Stimulated activated CD4-positive, alpha-beta T cell treated with anti-CD3 and anti-CD28 coated beads, TNF-alpha, amount 100 ng/mL, for 4 hours (primary cell): ENCODE results near the gene KIAA1755.
"Not testable (repeated sequence)": the region's sequence is repeated elsewhere in the genome, so short reads cannot be mapped to it uniquely, and the experiment has no call there.

Experiments used
- DNase-seq, 3 experiments: peaks; one replicate each; pipeline ENCODE4 v3.0.0-alpha.2; 2020; ENCODE audit warnings: low read depth in 3 of 3

The KIAA1755 gene

DNA sequence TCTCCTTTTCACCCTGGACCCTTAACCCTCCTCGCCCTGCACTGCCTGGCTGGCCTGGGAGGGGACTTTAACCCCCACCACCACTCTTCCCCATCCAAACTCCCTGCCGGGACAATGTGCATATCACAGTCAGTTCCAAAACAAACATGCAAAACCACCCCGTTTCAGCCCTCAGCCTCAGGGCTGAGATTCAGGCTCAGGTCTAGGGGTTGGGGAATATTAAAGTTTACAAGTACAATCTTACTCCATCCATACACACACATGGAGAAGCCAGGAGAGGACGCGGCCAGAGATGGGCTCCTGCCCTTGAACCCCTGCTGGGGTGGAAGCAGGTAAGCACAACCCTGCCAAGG lies 534 bp downstream of the KIAA1755 start:
- no peak for DNase-seq

DNA sequence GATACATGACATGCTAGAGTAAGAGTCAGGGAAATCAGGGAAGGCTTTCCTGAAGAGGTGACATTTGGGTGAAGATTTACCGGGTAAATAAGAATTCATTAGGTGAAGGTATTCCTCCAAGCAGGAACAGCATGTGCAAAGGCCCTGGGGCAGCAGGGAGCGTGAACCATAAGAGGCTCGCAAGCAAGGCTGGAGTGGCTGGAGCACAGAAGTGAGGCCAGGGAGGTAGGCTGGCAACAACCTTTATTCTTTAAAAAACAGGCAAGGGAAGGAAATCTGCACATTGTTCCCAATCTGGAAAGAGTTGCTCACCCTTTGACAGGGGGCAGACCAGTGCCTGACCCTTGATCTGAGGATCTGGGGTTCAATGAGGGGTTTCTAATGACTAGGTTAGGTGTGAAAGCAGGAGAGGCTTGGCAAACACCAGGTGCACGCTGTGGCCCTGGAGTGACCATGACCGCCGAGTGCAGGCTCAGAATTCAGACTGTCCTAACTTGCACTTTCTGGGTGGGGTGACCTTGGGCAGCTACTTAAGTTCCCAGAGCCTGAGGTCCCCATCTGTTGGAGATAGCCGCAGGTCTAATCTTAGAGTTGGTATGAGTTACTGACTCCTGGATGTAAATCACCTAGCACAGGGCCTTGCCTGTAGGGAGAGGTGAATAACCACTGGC lies 1.9 kb downstream of the KIAA1755 start:
- DNase-seq = no peak

DNA sequence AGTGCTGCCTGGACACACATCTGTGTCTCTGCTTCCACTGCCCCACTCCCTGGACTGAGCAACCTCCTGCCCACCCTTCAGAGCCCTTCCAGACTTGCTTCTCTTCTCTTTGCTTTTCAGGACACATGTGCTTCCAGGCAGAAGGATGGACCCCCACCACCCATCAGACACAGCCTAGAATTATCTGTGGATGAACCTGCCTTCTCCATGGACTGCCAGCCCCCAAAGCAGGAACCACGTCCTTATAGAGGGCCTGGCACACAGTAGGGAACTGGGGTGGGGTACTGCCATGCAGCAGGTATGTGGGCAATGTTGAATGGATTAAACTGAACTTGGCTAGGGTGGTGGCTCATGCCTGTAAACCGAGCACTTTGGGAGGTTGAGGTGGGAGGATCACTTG lies 3.6 kb downstream of the KIAA1755 start:
- no peak for DNase-seq

DNA sequence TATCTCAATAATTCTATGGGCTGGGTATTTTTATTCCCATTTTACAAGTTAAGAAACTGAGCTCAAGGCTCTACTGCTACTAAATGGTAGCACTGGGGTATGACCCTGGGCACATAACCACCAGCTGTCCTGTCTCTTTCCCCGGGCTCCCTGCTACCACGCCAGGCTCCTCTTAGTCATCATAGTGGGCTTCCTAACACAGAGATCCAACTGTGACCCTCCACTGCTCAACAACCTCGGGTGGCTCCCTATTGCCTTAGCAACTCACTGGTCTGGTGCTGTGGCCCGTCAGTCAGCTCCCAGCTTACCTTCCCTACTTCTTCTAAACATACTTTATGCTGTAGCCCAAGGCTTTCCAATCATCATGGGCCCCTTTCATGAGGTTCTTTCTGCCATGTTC lies 4.5 kb downstream of the KIAA1755 start:
- DNase-seq = no peak

DNA sequence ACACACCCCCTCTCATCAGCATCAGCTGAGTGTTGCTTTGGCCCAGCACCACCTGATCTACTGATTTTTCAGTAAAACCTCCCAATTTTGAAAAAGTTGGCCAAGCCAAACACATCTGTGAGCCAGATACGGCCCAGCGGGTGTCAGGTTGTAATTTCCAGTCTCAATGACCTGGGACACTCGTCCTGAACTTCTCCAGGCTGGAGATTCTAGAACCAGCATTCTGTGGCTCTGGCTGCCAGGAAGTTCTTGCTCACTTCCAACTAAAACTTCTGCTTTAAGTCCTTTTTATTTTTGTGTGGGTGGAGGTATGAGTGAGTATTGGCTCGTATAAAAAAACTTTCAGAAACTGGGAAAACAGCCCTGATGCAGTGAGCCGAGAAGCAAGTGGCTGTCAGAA lies 5.1 kb downstream of the KIAA1755 start:
- no peak for DNase-seq

DNA sequence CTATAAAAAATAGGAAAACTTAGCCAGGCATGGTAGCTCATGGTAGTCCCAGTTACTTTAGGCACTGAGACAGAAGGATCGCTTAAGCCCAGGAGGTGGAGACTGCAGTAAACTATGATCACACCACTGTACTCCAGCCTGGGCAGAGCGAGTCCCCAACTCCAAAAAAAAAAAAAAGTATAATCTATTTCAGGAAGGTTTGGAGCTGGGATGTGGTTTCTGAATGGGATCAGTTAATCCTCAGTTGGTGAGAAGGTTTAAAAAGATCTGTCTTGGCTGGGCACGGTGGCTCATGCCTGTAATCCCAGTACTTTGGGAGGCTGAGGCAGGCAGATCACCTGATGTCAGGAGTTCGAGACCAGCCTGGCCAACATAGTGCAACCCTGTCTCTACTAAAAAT lies 5.9 kb downstream of the KIAA1755 start:
- not testable (repeated sequence) for DNase-seq

DNA sequence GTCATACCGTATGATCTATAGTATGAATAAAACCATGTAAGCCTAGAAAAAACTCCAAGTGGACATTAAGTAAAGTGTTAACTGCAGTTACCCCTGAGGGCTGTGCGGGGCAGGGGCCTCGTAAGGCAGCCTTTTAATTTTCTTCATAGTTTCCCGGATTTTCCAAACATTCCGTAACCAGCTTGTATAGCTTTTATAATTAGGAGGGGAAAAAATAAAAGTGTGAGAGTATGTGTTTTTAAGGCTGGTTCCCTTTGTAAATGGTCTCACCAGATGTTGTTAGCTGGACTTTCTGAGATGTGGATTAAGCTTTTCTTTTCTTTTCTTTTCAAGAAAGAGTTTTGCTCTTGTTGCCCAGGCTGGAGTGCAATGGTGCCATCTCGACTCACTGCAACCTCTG lies 7.0 kb downstream of the KIAA1755 start:
- DNase-seq = no peak

DNA sequence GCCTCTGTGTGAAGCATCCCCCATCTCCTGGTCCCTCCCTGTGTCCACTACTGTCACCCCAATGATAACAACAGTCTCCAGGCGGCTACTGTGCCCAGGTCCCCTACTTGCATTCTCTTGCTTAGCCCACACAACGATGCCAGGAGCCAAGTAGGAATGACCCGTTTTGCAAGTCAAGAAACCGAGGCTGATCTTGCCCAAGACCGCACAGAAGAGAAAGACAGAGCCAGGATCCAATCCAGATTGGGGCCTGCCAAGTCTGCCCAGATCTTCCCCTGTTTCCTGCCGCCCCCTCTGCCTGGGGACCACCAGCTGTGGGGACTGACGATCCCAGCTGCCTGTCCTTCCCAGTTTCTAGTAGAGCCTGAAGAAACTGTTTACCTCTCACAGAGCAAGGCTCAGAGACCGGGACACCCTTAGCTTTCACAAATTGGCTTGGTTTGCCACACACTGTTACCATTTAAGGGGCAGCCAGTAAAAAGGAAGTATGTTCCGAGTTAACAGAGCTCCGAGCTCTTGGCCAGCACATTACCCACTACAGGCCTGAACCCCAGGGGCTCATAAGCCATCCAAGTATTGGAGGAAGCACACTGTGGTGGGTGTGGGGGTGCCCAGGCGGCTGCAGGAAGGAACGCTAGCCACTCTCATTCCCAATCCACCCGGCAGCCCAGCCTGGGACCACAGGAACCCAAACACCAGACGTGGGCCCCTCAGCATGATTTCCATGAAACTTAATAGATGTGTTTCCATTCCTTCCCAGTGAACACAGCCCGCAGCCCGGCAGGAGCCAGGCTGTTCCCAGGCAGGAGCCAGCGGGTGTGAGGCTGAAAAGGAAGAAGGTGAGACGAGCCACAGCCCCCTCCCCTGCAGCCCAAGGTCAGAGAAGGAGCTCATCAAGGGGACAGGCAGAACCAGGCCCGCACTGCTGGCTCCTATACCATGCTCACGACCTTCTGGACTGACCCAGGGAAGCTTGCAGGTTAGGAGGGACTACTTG lies 7.9 kb downstream of the KIAA1755 start:
- DNase-seq = no peak

DNA sequence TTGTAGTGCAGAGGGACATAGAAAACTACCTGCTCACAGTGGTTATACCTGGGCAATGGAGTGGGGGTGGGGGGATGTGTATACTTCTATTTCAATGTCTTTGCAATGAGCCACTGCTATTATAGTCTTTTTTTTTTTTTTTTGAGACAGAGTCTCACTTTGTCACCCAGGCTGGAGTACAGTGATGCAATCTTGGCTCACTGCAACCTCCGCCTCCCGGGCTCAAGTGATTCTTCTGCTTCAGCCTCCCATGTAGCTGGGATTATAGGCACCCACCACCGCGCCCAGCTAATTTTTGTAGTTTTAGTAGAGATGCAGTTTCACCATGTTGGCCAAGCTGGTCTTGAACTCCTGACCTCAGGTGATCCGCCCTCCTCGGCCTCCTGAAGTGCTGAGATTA lies 9.1 kb downstream of the KIAA1755 start:
- DNase-seq = not testable (repeated sequence)

DNA sequence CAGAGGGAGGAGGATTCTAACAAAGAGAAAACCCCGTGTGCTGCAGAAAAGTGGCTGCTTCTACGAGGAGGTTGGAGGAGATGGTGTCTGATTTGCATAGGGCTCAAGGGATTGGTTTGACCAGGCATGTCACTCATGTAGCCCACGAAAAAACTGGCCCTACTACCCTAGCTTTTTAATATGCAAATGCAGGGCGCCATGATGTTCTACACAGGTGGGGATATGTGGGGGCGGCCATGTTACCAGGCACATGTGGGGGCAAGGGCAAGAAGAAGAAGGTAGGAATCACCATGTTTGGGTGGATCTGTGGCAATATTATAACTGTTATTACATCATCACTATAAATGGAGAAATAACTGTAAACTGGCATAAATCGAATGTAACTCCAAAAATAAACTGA lies 9.9 kb downstream of the KIAA1755 start:
- DNase-seq = no peak

DNA sequence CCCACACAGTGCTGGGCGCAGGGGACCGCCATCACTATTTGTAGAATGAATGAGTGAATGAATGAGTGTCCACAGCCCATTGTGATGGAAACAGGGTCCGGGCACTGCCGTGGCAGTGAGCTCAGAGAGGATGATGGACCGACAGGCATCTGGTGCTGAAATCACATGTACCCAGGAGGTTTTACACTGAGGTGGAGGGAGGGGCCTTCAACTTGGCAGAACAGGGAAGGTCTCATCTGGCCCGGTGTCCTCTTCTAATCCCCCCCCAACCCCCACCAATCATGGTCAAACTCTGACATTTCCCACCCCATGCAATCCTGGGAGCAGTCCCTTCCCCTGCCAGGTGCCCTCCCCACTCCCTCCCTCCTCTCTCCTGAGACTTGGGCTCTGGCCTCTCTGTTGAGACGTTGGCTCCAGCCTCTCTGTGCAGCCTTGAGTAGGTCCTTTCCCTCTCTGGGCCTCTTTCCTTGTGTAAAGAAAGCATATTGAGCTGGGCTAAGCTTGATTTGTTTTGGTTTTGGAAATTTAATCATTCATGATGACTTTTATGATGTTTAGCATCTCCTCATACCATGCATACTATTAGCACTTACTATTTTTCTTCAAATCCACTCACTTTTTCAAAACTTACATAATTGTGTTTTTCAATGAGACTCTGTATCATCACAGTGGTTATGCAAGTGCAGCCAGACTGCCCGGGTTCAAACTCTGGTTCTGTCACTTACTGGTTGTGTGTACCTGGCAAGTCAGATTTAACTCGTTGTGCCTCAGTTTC lies 10.8 kb downstream of the KIAA1755 start:
- DNase-seq = no peak

DNA sequence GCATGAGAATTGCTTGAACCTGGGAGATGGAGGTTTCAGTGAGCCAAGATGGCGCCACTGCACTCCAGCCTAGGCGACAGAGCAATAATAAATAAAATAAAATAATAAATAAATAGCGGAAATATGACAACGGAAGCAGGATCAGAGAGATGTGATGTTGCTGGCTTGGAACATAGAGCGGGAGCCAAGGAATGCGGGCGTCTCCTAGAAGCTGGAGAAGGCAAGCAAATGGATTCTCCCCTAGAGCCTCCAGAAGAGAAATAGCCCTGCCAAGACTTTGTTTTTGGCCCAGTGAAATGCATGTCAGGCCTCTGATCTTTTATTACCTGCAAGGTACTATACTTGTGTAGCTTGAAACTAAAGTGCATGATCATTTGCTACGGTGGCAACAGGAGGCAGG lies 12.4 kb downstream of the KIAA1755 start:
- no peak for DNase-seq

DNA sequence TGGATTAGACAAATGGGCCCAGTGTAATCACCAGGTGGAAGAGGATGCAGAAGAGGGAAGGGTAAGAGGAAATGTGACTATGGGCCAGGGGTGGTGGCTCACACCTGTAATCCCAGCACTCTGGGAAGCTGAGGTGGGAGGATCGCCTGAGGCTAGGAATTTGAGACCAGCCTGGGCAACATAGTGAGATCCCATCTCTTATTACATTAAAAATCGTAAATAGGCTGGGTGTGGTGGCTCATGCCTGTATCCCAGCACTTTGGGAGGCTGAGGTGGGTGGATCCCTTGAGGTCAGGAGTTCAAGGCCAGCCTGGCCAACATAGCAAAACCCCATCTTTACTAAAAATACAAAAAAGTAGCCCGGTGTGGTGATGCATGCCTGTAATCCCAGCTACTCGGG lies 12.8 kb downstream of the KIAA1755 start:
- not testable (repeated sequence) for DNase-seq

DNA sequence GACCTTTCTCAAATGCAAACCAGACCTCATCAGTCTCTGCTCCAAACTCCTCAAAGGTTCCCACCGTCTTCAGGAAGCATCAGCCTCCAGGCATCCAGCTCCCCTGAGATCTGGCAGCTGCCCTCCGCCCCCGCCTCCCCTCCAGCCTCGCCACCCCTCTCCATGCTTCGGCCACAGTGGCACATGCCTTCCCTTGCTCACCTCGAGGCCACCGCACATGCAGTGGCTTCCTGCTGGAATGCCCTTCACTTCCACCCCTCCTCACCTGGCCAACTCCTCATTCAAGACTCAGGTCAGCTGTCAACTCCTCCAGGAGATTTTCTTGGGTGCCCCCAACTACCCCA lies 13.4 kb downstream of the KIAA1755 start:
- no peak for DNase-seq

DNA sequence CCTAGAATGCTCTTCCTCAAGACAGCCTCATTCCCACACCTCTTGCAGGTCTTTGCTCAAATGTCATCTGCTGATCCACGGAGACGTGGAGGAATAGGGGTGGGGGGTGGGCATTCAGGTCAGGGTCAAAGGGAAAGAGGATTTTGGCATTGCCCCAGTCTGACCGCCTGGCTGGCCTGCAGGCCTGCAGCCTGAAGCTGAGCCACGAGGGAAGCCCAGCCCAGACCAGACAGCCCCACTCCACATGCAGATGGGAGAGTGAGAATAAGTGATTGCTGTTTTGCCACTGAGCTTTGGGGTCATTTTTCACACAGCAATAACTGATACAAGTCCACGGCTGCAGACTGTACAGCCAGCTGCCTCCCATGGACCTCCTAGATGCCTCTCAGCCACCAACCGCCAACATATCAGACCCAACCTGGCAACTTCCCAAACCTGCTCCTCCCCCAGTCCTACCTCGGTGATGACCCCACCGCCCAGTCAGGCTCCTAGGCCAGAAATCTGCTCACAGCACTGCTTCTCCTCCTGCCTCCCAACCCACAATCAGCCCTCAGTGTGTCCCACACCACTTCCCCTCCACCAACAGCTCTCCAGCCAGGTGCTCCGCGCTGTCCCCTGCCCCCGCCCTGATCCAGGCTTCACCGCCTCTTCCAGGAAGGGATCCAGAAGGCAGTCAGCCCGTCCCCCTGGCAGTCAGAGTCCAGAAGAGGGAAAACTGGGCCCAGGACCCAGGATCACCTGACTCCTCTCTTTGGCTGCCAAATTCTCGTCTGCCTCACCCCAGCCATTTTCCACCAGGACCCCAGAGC lies 14.0 kb downstream of the KIAA1755 start:
- DNase-seq = no peak

DNA sequence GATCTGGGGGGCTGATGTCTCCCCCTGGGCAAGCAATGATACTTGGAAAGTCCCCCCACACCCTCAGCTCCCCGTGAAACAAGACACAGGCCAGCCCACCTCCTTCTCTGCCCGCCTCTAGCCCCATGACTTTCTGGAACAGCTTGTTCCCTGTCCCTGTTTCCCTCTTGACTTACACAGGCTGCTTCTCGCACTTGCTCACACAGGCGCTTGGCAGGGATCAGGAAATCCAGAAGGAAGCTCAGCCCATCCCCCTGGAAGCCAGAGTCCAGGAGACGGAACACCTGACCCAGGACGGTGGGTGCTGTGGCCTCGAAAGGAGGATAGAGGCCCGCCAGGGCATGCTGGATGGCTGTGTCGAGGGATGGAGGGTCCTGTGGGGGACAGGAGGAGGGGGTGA lies 14.8 kb downstream of the KIAA1755 start:
- DNase-seq = no peak

DNA sequence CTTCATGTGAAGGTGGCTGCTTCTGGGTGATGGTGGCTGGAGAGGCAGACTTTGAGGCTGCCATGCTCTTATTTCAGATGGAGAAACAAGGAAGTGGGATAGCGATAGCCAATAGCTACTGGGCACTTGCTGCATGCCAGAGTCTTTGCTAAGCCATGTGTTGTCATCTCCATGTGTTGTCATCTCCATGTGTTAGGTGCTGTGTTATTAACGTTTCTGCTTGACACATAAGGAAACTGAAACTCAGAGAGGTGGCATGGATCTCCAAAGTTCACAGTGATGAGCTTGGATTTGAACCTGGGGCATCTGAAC lies 16.9 kb downstream of the KIAA1755 start:
- no peak for DNase-seq

DNA sequence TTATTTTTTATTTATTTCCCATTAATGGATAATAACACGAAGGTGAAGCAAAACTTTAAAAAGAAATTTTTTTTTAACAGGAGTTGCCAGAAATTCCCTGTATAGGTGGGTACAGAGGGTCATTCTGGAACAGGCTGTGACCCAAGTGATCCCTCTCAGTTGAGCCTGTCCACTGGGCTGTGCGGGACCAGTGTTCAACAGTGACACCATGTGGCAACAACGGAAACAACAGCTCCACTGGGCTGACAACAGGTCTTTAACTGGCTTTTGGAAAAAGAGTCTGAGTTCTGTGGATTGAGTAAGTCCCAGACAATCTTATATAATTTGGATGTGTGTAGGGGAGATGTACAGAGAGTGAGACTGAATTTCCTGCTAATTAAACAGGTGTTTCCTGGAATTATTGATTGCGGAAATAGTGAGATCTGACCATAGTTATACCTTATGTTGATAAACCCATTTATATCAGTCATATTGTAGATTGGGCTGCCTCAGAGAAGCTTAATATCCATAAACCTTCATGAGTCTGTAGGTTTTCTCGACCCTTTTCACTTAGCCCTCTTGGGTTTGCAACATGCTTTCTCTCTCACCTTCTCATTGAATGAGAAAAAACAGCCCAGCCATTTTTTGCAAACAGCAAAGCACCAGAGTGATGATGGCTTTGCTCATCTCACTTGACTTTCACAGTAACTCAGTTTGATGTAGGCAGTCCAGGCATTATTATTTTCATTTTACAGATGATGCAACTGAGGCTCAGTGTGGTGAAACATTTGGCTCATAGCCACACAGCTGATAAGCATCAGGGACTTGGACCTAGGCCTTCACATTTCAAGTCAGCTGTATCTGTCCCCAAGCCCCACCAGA lies 17.5 kb downstream of the KIAA1755 start:
- DNase-seq = no peak

DNA sequence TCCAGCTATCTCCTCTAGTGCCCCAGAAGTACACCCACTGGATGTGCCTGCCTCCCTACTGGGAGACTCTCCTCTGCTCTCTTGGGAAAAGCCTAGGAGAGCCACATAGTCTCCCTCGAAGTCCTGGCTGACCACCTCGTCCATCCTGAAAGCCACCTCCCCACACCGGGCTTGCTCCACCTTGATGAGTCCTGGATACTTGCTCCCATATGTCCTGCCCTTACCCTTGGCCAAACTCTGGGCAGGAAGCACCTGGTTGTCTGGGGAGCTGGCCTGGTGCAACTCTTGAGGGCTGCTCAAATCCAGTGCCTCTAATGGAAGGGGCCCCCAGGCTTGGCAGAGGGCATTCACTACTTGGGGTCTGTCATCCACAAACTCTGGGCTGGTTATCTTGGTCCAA lies 19.3 kb downstream of the KIAA1755 start:
- no peak for DNase-seq

DNA sequence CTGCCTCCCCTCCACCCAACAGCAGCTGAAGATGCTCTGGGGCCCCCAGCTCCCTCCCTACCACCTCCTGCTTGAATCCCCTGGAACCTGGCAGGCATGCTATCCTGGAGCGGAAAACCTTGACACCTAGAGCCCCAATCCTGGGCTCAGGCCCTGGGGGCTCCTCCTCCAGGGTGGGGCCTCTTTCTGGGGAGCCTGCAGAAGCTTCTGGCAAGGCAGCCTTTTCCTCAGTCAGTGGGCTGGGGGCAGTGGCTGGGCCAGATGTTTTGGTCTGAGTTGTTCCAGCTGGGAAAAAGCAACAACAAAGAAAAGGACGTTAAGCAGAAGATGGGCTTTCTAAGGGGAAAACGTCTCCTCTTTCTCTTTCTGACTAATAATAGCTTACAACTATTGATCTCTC lies 21.1 kb downstream of the KIAA1755 start:
- DNase-seq = no peak

DNA sequence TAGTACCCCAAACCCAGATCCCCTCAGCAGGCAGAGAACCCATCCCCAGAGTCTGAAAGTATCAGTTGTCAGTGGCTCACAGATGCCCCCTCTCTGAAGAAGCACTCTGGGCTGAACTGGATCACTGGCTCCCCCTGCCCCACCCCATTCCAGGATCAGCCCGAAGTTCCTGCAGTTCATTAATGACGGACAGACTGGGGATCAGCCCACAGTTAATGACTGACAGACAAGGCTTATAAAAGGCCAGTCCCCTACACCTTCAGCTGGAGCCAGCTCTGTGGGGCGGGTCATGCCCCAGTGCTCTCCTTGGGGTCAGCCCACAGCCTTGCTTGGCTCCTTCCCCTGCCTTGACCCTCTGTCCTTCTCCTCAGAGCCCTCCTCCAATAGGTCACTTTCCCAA lies 21.7 kb downstream of the KIAA1755 start:
- no peak for DNase-seq
